Measurements from ENCODE around the gene RCAN2. TPM values are rescaled to one million over a fixed set of nuclear protein-coding genes. Genes with fewer than 3 reads are reported as not detected.

Gene RCAN2
- total RNA-seq, 1 donor from 2014 or later = 5.8 TPM

DNA sequence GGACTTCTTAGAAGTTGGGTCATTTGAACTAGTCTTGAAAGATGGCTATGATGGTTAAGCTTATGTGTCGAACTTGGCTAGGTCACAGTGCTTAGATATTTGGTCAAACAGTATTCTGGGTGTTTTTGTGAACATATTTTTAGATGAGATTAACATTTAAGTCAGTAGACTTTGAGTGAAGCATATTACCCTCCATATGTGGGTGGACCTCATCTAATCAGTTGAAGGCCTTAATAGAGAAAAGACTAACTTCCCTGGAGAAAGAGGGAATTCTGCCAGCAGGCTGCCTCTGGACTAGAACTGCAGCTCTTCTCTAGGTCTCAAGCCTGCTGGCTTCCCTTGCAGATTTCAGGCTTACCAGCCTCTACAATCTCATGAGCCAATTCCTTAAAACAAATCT, 76.9 kb downstream of the RCAN2 start:
- Histone ChIP-seq H3K27me3 (no peaks in the 10 kb centered on the region), H2AFZ (replicated peaks) (no peak overlapping the region), H3K4me2 (no peak overlapping the region), H3K79me2 (ENCODE audit: low read depth) (no peaks in the 10 kb centered on the region), H3F3A (ENCODE audit: low read depth) (no peaks in the 10 kb centered on the region), H4K20me1 (ENCODE audit: low read depth) (no peaks in the 10 kb centered on the region), H3K9me3 (ENCODE audit: low read depth) (no peaks in the 10 kb centered on the region), H3K9ac (no peak overlapping the region), H3K27ac (no peak overlapping the region), H3K4me3 (no peak overlapping the region), H3K4me1 (no peaks in the 10 kb centered on the region), H3K36me3 (no peaks in the 10 kb centered on the region)
- Mint-ChIP-seq H3K9me3 (no peaks in the 10 kb centered on the region), H3K4me3 (no peak overlapping the region), H3K27me3 (ENCODE audit: insufficient read depth, low read depth) (no peaks in the 10 kb centered on the region), H3K4me1 (no peaks in the 10 kb centered on the region), H3K36me3 (no peaks in the 10 kb centered on the region), H3K27ac (no peak overlapping the region)
- no peak for TF ChIP-seq EZH2phosphoT487 (IDR thresholded peaks at IDR 0.05)
- TF ChIP-seq EZH2 (IDR thresholded peaks at IDR 0.05) = no peak
- TF ChIP-seq, protein P1, sequence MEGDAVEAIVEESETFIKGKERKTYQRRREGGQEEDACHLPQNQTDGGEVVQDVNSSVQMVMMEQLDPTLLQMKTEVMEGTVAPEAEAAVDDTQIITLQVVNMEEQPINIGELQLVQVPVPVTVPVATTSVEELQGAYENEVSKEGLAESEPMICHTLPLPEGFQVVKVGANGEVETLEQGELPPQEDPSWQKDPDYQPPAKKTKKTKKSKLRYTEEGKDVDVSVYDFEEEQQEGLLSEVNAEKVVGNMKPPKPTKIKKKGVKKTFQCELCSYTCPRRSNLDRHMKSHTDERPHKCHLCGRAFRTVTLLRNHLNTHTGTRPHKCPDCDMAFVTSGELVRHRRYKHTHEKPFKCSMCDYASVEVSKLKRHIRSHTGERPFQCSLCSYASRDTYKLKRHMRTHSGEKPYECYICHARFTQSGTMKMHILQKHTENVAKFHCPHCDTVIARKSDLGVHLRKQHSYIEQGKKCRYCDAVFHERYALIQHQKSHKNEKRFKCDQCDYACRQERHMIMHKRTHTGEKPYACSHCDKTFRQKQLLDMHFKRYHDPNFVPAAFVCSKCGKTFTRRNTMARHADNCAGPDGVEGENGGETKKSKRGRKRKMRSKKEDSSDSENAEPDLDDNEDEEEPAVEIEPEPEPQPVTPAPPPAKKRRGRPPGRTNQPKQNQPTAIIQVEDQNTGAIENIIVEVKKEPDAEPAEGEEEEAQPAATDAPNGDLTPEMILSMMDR (IDR thresholded peaks at IDR 0.05) = no peak
- DNase-seq (ENCODE audit: low spot score) = no peak

DNA sequence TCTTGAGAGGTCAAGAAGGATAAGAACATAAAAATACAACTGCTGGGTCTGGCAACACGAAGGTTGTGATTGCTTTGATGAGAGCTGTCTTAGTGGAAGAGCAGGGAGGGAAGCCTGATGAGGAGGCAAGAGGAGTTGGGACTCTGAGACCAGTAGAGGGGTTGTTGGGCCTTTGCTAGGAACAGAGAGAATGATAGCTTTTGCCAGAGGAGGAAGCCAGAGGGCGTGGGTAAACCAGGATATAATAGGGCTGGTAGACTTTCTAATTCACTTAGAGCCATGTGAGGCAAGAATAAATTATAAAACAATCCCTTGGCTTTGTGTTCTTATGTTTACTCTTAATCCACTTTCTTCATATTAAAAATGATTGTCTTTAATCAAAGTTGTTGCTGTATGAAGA, 78.6 kb downstream of the RCAN2 start:
- Histone ChIP-seq H3K4me1 (no peaks in the 10 kb centered on the region), H3K4me2 (no peak overlapping the region), H4K20me1 (ENCODE audit: low read depth) (no peaks in the 10 kb centered on the region), H3K9me3 (ENCODE audit: low read depth) (no peaks in the 10 kb centered on the region), H3K27ac (no peak overlapping the region), H3K9ac (no peak overlapping the region), H3K4me3 (no peak overlapping the region), H3K27me3 (no peaks in the 10 kb centered on the region), H3F3A (ENCODE audit: low read depth) (no peaks in the 10 kb centered on the region), H2AFZ (replicated peaks) (no peak overlapping the region), H3K36me3 (no peaks in the 10 kb centered on the region), H3K79me2 (ENCODE audit: low read depth) (no peaks in the 10 kb centered on the region)
- no peaks in the 10 kb centered on the region for H3K4me1 Mint-ChIP-seq
- H3K36me3 Mint-ChIP-seq = no peaks in the 10 kb centered on the region
- H3K27me3 Mint-ChIP-seq (ENCODE audit: insufficient read depth, low read depth) = no peaks in the 10 kb centered on the region
- no peaks in the 10 kb centered on the region for H3K9me3 Mint-ChIP-seq
- TF ChIP-seq EZH2phosphoT487 (IDR thresholded peaks at IDR 0.05) (no peak), EZH2 (IDR thresholded peaks at IDR 0.05) (no peak)
- TF ChIP-seq, protein P1 (IDR thresholded peaks at IDR 0.05) = no peak
- H3K4me3 Mint-ChIP-seq = no peak overlapping the region
- H3K27ac Mint-ChIP-seq = no peak overlapping the region
- peak; percentile 4 for DNase-seq (ENCODE audit: low spot score)

DNA sequence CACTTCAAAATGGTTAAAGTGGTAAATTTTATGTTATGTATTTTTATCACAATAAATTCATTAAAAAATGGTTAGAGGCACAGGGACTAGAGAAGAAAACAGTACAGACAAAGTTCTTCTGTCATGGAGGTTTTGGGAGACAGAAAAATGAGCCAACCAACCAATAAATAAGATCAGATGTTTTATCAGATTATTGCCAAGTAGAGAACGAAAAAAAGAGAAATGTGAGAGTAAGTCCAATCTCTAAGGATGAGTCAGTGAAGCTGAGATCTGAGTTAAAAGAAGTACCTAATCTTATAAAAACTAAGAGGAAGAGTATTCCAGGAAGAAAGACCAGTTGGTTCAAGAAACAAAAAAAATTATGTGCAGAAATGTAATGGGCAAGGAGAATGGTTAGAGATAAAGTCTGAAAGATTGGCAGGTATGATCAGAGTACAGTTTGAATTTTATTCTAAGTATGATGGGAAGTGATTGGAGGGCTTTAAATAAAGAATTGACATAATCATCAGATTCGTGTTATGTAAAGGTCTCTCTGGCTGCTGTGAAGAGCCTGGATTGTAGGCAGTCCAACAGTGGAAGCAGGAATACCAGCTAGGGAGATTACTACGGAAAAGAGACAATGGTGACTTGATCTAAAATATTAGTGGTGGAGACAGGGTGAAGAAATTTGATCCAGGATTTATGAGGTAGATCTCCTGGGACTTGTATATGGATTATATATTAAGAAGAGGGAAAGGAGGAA, 79.6 kb downstream of the RCAN2 start:
- Histone ChIP-seq H3K27me3 (no peaks in the 10 kb centered on the region), H3K9ac (no peak overlapping the region), H3K4me2 (no peak overlapping the region), H3K4me1 (no peaks in the 10 kb centered on the region), H4K20me1 (ENCODE audit: low read depth) (no peaks in the 10 kb centered on the region), H3K27ac (no peak overlapping the region), H2AFZ (replicated peaks) (no peak overlapping the region), H3K36me3 (no peaks in the 10 kb centered on the region), H3F3A (ENCODE audit: low read depth) (no peaks in the 10 kb centered on the region), H3K4me3 (no peak overlapping the region), H3K79me2 (ENCODE audit: low read depth) (no peaks in the 10 kb centered on the region), H3K9me3 (ENCODE audit: low read depth) (no peaks in the 10 kb centered on the region)
- H3K36me3 Mint-ChIP-seq = no peaks in the 10 kb centered on the region
- peaks cover 6% of the 10 kb centered on the region for H3K27me3 Mint-ChIP-seq (ENCODE audit: insufficient read depth, low read depth)
- TF ChIP-seq, protein P1 (IDR thresholded peaks at IDR 0.05) = no peak
- TF ChIP-seq EZH2phosphoT487 (IDR thresholded peaks at IDR 0.05) (no peak), EZH2 (IDR thresholded peaks at IDR 0.05) (no peak)
- no peaks in the 10 kb centered on the region for H3K4me1 Mint-ChIP-seq
- no peak overlapping the region for H3K4me3 Mint-ChIP-seq
- no peak overlapping the region for H3K27ac Mint-ChIP-seq
- DNase-seq (ENCODE audit: low spot score) = no peak
- no peaks in the 10 kb centered on the region for H3K9me3 Mint-ChIP-seq
